ENCODE data around the gene EP400.

Gene EP400

DNA sequence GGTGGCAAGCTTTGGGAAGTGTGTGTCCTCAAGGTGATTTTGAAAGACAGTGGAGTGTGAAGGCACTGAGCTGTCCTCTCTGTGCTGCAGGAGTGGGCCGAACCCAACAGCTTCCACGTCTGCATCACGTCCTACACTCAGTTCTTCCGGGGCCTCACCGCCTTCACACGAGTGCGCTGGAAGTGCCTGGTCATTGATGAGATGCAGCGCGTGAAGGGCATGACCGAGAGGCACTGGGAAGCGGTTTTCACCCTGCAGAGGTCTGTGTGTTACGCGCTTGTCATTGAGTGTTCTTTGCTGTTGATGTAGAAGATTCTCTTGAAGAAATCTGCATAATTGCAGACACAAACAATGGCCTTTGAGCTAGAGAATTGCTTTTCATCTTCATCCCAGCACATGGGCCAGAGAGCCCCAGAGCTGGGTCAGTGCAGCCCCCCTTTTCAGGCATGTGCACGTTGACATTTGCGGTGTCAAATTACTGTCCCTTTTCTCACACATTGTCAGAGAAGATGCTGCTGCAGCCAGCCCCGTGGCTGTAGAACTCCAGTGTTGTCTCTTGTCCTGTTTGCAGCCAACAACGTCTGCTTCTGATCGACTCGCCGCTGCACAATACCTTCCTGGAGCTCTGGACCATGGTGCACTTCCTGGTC is 63.3 kb downstream of the EP400 start:
- intact Hi-C loops (cut with DNase I), result no loop called here
- DNase-seq, result no peak

- intact Hi-C loops (cut with DNase I), result no loop called here
- DNase-seq, result no peak
These were observed 64.6 kb downstream of the EP400 start for GRCh38 chr12:132014092-132014914.

DNA sequence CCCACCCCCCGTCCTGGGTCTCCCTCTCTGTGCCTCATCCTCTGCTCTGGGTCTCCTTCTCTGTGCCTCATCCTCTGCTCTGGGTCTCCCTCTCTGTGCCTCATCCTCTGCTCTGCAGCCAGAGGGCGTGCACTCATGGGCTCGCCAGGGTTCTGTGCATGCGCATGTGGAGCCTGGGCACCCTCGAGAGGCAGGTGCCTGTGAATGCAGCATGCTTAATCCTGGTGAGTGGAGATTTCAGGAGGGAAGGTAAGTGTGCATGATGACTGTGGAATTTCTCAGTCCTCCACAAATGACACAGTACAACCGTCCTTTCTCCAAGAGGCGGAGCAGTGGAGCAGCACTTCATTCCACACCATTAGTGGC is 65.2 kb downstream of the EP400 start:
- DNase-seq, result no peak
- intact Hi-C loops (cut with DNase I), result no loop called here

DNA sequence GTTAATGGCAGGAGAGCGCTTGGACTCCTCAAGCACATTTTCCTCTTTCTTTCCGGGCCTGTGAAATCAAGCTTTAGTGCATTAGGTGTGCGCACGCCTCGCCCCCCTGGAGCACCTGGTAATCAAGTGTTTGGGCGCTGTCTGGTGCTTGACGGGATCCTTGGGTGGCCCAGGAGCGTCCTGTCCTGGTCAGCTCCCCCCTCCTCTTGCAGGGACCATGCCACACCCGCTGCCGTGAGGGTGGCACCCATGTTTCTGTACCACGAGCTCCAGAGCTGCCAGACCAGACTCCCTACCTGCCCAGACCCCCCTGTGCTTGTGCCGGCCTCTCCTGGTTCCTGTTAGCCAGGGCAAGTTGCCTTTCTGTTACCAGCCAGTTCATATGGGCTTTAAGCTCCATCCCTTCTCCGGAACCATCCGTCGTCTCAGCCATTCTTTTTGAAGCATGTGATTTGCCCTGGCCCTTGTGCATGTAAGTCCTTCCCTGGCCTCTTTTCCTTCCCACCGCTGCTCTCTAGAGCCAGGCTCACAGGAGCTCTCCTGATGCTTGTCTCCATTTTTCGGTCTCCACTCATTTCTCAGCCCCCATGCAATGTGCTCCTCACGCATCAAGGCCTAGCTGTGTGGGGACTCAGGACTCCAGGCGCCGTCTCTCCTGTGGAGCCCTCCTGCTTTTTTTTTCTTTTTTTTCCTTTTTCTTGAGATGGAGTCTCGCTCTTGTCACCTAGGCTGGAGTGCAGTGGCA is 66.1 kb downstream of the EP400 start:
- DNase-seq, result no peak
- intact Hi-C loops (cut with DNase I), result no loop called here

GRCh38 chr12:132018193-132018916 is 68.6 kb downstream of the EP400 start:
- no peak for DNase-seq
- intact Hi-C loops (cut with DNase I), result no loop called here

- intact Hi-C loops (cut with DNase I), result no loop called here
- DNase-seq, result no peak
These were observed 70.1 kb downstream of the EP400 start for GRCh38 chr12:132019891-132020290.

DNA sequence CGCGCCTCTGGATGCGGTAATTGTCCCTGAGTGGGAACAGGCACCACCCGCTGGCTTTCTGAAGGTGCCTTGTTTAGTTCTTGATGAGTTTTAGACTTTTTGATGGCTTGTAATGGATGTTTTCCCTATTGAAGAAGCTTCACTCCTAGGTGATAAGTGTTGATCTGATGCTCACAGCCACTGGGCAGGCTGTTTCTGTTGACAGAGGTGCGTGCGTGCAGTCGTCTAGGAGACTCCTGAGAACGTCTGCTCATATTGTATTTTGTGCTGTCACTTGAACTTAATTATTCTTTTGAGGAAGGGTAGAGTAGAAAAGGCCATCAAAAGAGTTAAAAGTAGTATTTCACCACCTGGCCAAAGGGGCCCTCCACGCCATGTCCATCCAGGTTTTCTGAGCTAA is 70.5 kb downstream of the EP400 start:
- DNase-seq, result no peak
- intact Hi-C loops (cut with DNase I), result no loop called here

GRCh38 chr12:132021031-132021871 is 71.5 kb downstream of the EP400 start:
- no peak for DNase-seq

GRCh38 chr12:132021965-132022364 is 72.2 kb downstream of the EP400 start:
- intact Hi-C loops (cut with DNase I), result no loop called here

More at GRCh38 chr12:132021031-132021871, 71.5 kb downstream of the EP400 start:
- intact Hi-C loops (cut with DNase I), result no loop called here

DNA sequence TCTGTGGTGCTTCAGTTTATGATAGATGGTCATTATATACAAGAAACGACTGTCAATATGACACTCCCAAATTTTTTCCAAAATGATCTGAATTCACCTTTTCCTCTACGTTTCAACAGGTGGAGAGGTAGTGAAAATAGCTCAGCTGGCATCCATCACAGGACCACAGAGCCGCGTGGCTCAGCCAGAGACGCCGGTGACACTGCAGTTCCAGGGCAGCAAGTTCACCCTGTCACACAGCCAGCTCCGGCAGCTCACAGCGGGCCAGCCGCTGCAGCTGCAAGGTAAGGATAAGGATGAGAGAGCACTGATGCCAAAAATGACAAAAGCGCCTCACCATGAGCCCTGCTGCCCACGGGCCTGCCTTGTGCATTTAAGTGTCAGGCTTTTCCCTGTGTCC is 73.9 kb downstream of the EP400 start:
- no peak for DNase-seq

More at GRCh38 chr12:132021965-132022364, 72.2 kb downstream of the EP400 start:
- no peak for DNase-seq

GRCh38 chr12:132024758-132025157 is 75.0 kb downstream of the EP400 start:
- peak in 1 of 10 donors; percentile 11 for DNase-seq

More for the DNA sequence above, 73.9 kb downstream of the EP400 start:
- intact Hi-C loops (cut with DNase I), result no loop called here

GRCh38 chr12:132025526-132025925 is 75.8 kb downstream of the EP400 start:
- no peak for DNase-seq
- intact Hi-C loops (cut with DNase I), result no loop called here

More at GRCh38 chr12:132024758-132025157, 75.0 kb downstream of the EP400 start:
- intact Hi-C loops (cut with DNase I), result no loop called here

DNA sequence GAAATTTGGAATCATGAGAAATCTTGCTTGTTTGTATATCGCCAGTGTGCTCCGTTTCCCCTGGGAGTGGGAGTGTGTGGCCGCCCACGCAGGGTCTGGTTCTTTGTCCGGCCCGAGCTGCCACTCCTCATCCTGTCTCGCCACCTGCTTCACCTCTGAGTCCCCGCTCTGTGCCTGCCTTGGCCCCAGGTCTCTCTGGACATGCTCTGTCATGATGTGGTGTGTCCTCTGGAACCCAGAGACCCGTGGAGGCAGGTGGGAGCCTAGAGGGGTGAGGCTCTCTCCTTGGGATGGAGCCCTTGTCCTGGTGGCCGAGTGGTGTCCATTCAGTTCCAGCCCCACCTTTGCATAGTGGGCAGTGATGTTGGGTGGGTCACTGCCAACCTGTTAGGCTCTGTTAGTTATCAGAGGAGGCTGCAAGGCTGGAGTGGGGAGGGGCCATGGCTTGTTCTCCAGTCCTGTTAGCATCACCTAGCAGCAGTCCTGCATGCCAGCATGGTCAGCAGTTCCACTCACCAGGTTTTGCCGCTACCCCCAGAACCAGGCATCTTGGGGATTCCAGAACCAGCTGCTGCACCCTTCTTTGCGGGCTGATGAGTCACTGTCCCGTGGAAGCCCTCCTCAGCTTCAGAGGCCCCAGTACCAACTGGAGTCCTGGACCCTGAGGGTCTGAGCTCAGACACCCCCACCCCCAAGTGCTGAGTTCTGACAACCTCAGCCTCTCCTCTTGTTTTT is 76.5 kb downstream of the EP400 start:
- intact Hi-C loops (cut with DNase I), result no loop called here
- DNase-seq, result peak in 1 of 10 donors; percentile 64

DNA sequence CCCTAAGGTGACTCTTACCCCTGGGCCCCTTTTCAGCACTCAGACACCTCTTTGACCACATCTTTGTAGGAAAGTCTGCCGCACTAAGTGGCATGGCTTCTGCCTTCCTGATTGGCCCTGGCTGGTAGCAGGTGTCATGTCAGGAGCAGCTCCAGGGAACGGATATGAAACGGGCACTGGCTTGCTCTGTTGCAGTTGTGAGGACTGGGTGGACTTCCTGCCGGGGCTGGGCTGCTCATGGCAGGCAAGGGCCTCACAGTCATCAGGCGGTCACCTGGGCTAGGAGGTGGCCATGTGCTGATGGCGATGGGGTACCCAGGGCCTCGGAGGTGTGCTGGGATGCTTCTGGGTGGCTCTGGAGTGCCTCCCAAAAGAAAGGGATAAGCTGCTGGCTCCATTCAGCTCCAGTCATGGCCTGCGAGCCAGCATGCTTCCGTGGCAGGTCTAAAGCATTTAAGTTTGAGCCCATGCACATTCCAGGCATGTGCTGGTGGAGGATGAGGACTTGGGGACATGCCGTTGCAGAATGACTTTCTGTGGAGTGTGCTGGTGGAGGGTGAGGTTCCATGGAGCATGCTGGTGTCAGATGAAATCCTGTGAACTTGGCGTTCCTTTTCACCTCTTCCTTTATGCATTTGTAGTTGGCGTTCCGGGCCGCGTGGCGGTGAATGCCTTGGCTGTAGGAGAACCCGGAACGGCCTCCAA is 77.2 kb downstream of the EP400 start:
- DNase-seq, result peak in 1 of 10 donors; percentile 53
- intact Hi-C loops (cut with DNase I), result no loop called here

- intact Hi-C loops (cut with DNase I), result no loop called here
- DNase-seq, result no peak
These were observed 77.9 kb downstream of the EP400 start for GRCh38 chr12:132027636-132028035.

DNA sequence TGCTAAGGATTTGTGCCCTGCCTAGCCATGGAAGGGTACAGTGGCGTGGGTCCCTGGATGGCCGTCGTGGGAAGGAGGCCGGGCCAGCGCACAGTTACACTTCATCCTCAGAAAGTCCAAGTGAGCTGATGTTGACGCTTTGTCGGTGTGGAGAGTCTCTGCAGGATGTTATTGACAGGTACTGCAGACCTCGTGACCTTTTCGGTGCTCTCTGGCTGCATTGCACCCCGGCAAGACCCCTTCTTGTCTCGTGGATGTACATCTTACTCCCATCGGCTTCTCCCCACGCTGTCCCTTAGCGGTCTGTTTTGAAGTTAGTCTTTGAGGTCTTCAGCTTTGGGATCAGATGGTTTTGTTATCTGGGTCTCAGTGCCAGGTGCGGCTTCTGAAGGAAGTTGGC is 78.4 kb downstream of the EP400 start:
- intact Hi-C loops (cut with DNase I), result no loop called here
- DNase-seq, result peak in 1 of 10 donors; percentile 72

DNA sequence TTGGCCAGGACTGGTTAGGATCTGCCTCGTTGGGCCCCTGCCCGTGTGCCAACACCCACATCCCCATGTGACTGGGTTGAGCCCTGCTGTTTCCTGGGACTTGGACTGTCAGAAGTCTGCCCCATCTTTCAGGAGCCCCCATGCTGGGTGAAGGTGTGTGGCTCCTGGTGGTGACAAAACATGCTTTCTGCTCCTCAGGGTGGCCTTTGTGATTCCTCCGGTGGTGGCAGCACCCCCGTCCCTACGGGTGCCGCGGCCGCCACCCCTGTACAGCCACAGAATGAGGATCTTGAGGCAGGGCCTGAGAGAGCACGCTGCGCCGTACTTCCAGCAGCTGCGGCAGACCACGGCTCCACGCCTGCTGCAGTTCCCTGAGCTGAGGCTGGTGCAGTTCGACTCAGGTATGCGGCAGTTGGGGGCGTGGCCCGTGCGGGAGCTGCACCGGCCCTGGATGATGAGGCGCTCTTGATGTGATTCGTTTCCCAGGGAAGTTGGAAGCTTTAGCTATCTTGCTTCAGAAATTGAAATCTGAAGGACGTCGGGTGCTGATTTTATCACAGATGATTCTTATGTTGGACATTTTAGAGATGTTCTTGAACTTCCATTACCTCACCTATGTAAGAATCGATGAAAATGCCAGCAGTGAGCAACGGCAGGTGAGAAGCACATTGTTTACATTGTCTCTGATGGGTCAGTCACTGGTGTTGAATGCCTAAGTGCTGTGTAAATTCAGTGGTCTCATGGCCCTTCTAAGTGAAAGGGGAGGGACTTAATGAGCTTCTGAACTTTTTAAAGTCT is 80.0 kb downstream of the EP400 start:
- DNase-seq, result peak in 1 of 10 donors; percentile 64
- intact Hi-C loops (cut with DNase I), result no loop called here

Data from posterior cingulate gyrus (tissue), 11 donors.